22Rv1 (cell line): ENCODE data around the gene GTF2F2.

Source experiments
- ZFX ChIP-seq: fragments of 450-650 bp; IDR thresholded peaks from 2 replicates; pipeline ENCODE4 v1.6.1; 2017; ENCODE audit warnings: antibody characterized with exemption, borderline replicate concordance
- TF ChIP-seq, protein P1 (sequence below): fragments of 450-650 bp; IDR thresholded peaks from 2 replicates; pipeline ENCODE4 v1.5.1; 2017; ENCODE audit warnings: mild to moderate bottlenecking

DNA sequence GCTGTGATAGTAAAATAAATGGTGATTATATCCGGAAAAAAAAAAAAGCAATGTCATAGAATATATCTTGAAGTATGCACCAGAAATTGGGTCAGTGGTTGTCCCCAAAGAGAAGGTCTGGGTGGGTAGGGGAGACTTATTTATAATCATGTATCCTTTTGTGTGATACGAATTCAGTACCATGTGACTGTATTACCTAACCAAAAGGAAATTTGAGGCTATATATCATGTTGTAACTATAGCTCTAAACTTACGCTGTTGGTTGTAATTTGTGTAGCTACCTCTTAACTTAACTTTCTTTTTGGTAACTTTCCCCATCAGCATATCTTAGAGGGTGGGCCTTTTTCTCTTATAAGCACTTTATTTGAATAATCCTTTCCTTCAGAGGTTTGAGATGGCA, 105.7 kb downstream of the GTF2F2 start:
- TF ChIP-seq, protein P1, sequence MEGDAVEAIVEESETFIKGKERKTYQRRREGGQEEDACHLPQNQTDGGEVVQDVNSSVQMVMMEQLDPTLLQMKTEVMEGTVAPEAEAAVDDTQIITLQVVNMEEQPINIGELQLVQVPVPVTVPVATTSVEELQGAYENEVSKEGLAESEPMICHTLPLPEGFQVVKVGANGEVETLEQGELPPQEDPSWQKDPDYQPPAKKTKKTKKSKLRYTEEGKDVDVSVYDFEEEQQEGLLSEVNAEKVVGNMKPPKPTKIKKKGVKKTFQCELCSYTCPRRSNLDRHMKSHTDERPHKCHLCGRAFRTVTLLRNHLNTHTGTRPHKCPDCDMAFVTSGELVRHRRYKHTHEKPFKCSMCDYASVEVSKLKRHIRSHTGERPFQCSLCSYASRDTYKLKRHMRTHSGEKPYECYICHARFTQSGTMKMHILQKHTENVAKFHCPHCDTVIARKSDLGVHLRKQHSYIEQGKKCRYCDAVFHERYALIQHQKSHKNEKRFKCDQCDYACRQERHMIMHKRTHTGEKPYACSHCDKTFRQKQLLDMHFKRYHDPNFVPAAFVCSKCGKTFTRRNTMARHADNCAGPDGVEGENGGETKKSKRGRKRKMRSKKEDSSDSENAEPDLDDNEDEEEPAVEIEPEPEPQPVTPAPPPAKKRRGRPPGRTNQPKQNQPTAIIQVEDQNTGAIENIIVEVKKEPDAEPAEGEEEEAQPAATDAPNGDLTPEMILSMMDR, result no peak
- no peak for TF ChIP-seq ZFX
